Measurements from ENCODE around the gene LNPEP. TPM values are rescaled to one million over a fixed set of nuclear protein-coding genes. Genes with fewer than 3 reads are reported as not detected.
A peak's percentile ranks its signal among the peaks of the same experiment; 100 is the strongest.

The LNPEP gene
- total and polyA plus RNA-seq, 4 donors, result 1.9 to 19.7 (median 9.5) TPM

DNA sequence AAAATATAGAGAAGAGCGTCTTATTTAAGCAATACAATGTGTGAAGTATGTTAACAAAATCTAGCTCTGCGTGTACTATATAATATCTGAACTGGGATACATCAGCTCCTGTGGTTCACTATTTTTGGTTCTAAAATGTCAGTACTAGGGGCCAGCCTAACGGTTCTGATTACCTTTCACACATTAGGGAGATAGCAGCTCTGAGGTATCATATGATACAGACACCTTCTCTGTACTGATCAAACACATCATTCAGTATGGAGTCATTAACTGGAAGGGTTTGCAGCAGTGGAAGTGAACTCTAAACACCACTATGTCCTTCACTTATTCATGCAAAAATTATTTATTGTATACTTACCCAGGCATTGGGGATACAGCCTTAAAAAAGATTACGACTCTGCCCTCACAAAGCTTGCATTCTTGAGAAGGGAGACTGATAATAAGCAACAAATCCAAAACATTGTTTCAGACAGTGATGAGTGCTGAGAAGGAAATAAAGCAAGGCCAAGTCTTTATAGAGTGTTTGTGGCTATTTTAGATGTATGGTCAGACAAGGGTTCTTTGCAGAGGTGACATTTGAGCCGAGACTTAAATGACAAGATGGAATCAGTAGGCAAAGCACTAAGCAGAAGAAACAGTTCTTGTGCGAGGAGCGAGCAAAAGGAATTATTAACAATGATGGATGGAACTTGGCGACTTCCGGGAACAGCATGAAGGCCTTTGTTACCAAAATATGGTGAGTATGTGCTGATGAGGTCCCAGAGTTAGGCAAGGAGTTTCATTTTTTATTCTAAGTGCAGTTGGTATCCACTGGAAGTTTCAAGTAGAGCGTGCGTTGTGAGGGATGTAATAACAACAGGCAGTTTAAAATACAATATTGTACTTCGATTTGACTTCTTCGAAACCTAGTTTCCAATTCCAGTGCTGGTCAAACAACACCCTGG is 1.8 kb upstream of the LNPEP start:
- H3K27me3 ChIP-seq (ENCODE audit: control insufficient read depth in 4 of 4, insufficient read depth in 4 of 4, low read length in 3 of 4), result no peaks in the 10 kb centered on the region
- no peaks in the 10 kb centered on the region for H3K36me3 ChIP-seq (ENCODE audit: control insufficient read depth in 4 of 4, insufficient read depth in 3 of 4, low read depth in 1 of 4, low read length in 3 of 4)
- peaks cover 0 to 30% (median 21%) of the 10 kb centered on the region in 4 donors for H3K4me1 ChIP-seq (ENCODE audit: control insufficient read depth in 4 of 4, insufficient read depth in 4 of 4, low read length in 3 of 4)
- WGBS, result 22% methylated on average over 13 of the region's 13 CpGs
- no peaks in the 10 kb centered on the region for H3K9me3 ChIP-seq (ENCODE audit: control insufficient read depth in 4 of 4, low read length in 3 of 4)
- peak overlapping the region; percentile 91 to 96 for H3K27ac ChIP-seq (ENCODE audit: low read depth in 1 of 2, low read length in 2 of 2)
- H3K9ac ChIP-seq (ENCODE audit: low read depth in 1 of 2, low read length in 2 of 2), result peak overlapping the region; percentile 31 to 84
- H3K4me3 ChIP-seq (ENCODE audit: low read depth in 1 of 3, low read length in 3 of 3), result peak overlapping the region; percentile 73 to 94 (median 88)
- peak; percentile 37 for DNase-seq (ENCODE audit: low spot score)
- TF ChIP-seq EGR1 (IDR thresholded peaks at IDR 0.05; ENCODE audit: low read depth in 2 of 2) (peak in 1 of 2 donors; percentile 3), HNF4G (IDR thresholded peaks at IDR 0.05) (no peak), TAF1 (conservative IDR thresholded peaks at IDR 0.05) (no peak), NR2F2 (IDR thresholded peaks at IDR 0.05) (no peak)
- TF ChIP-seq, protein P1, sequence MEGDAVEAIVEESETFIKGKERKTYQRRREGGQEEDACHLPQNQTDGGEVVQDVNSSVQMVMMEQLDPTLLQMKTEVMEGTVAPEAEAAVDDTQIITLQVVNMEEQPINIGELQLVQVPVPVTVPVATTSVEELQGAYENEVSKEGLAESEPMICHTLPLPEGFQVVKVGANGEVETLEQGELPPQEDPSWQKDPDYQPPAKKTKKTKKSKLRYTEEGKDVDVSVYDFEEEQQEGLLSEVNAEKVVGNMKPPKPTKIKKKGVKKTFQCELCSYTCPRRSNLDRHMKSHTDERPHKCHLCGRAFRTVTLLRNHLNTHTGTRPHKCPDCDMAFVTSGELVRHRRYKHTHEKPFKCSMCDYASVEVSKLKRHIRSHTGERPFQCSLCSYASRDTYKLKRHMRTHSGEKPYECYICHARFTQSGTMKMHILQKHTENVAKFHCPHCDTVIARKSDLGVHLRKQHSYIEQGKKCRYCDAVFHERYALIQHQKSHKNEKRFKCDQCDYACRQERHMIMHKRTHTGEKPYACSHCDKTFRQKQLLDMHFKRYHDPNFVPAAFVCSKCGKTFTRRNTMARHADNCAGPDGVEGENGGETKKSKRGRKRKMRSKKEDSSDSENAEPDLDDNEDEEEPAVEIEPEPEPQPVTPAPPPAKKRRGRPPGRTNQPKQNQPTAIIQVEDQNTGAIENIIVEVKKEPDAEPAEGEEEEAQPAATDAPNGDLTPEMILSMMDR (IDR thresholded peaks at IDR 0.05; ENCODE audit: low read depth, low read length, missing input control), result no peak
- TF ChIP-seq, protein P2, sequence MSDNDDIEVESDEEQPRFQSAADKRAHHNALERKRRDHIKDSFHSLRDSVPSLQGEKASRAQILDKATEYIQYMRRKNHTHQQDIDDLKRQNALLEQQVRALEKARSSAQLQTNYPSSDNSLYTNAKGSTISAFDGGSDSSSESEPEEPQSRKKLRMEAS (IDR thresholded peaks at IDR 0.05), result no peak
- TF ChIP-seq, protein P3, sequence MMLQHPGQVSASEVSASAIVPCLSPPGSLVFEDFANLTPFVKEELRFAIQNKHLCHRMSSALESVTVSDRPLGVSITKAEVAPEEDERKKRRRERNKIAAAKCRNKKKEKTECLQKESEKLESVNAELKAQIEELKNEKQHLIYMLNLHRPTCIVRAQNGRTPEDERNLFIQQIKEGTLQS (IDR thresholded peaks at IDR 0.05), result no peak

DNA sequence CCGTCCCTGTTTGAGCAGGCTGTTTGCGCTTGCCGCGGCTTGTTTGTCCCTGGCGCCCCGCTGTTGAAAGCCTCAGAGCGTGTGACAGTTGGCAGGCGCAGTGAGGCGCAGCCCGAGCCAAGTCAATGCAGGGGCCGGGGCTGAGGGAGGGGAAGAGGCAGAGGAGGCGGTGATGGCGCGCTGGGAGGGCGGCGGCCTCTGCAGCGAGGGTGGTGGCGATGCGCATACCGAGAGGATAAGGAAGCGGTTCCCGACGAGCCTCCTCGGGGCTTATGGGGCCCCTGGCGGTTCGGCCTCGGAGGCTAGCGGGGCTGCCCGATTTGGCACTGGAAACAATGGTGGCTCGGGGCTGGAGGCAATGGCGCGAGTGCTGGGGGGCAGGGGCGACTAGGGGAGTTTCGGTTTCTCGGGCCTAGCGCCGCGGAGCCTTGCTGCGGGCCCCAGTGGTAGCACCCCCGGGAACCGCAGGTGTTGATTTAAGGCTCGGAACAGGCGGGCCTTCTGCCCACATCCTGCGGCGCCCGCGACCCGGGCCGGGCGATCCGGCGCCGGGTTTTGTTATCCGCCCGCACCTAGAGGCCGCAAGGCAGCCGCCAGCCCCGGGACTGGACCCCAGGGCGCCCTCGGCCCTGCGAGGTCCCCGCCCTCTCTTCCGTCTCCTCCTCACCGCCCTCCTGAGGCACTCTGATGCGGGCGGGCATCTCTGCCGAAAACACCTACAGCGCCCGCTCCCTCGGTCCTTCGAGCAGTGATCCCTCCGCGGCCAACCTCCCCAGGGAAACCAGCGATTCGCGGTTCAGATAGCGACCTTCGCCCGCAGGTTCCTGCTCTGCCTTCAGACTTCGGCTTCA is 947 bp upstream of the LNPEP start:
- peak overlapping the region; percentile 73 to 94 (median 88) for H3K4me3 ChIP-seq (ENCODE audit: low read depth in 1 of 3, low read length in 3 of 3)
- H3K4me1 ChIP-seq (ENCODE audit: control insufficient read depth in 4 of 4, insufficient read depth in 4 of 4, low read length in 3 of 4), result peaks cover 0 to 30% (median 21%) of the 10 kb centered on the region in 4 donors
- H3K27me3 ChIP-seq (ENCODE audit: control insufficient read depth in 4 of 4, insufficient read depth in 4 of 4, low read length in 3 of 4), result no peaks in the 10 kb centered on the region
- peak; percentile 93 for DNase-seq (ENCODE audit: low spot score)
- no peaks in the 10 kb centered on the region for H3K36me3 ChIP-seq (ENCODE audit: control insufficient read depth in 4 of 4, insufficient read depth in 3 of 4, low read depth in 1 of 4, low read length in 3 of 4)
- H3K9me3 ChIP-seq (ENCODE audit: control insufficient read depth in 4 of 4, low read length in 3 of 4), result no peaks in the 10 kb centered on the region
- H3K27ac ChIP-seq (ENCODE audit: low read depth in 1 of 2, low read length in 2 of 2), result peak overlapping the region; percentile 91 to 96
- WGBS, result under 1% methylated on average over 80 of the region's 80 CpGs
- peak overlapping the region; percentile 31 to 72 for H3K9ac ChIP-seq (ENCODE audit: low read depth in 1 of 2, low read length in 2 of 2)
- TF ChIP-seq HNF4A (conservative IDR thresholded peaks at IDR 0.05) (peak; percentile 57 to 67), RXRA (IDR thresholded peaks at IDR 0.05) (peak; percentile 17 to 54), TAF1 (conservative IDR thresholded peaks at IDR 0.05) (peak; percentile 28), FOXA2 (IDR thresholded peaks at IDR 0.05) (peak; percentile 55), NR2F2 (IDR thresholded peaks at IDR 0.05) (no peak), YY1 (IDR thresholded peaks at IDR 0.05) (peak; percentile 93), FOXA1 (IDR thresholded peaks at IDR 0.05) (peak; percentile 40), HNF4G (IDR thresholded peaks at IDR 0.05) (no peak), RAD21 (IDR thresholded peaks at IDR 0.05) (peak; percentile 45 to 60), GABPA (IDR thresholded peaks at IDR 0.05 in 1 of 2, conservative IDR thresholded peaks at IDR 0.05 in 1 of 2) (peak in 1 of 2 donors; percentile 64), EGR1 (IDR thresholded peaks at IDR 0.05; ENCODE audit: low read depth in 2 of 2) (no peak), JUND (IDR thresholded peaks at IDR 0.05) (no peak)
- TF ChIP-seq, protein P2 (IDR thresholded peaks at IDR 0.05), result no peak
- TF ChIP-seq, protein P4, sequence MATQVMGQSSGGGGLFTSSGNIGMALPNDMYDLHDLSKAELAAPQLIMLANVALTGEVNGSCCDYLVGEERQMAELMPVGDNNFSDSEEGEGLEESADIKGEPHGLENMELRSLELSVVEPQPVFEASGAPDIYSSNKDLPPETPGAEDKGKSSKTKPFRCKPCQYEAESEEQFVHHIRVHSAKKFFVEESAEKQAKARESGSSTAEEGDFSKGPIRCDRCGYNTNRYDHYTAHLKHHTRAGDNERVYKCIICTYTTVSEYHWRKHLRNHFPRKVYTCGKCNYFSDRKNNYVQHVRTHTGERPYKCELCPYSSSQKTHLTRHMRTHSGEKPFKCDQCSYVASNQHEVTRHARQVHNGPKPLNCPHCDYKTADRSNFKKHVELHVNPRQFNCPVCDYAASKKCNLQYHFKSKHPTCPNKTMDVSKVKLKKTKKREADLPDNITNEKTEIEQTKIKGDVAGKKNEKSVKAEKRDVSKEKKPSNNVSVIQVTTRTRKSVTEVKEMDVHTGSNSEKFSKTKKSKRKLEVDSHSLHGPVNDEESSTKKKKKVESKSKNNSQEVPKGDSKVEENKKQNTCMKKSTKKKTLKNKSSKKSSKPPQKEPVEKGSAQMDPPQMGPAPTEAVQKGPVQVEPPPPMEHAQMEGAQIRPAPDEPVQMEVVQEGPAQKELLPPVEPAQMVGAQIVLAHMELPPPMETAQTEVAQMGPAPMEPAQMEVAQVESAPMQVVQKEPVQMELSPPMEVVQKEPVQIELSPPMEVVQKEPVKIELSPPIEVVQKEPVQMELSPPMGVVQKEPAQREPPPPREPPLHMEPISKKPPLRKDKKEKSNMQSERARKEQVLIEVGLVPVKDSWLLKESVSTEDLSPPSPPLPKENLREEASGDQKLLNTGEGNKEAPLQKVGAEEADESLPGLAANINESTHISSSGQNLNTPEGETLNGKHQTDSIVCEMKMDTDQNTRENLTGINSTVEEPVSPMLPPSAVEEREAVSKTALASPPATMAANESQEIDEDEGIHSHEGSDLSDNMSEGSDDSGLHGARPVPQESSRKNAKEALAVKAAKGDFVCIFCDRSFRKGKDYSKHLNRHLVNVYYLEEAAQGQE (IDR thresholded peaks at IDR 0.05), result no peak
- TF ChIP-seq, protein P5, sequence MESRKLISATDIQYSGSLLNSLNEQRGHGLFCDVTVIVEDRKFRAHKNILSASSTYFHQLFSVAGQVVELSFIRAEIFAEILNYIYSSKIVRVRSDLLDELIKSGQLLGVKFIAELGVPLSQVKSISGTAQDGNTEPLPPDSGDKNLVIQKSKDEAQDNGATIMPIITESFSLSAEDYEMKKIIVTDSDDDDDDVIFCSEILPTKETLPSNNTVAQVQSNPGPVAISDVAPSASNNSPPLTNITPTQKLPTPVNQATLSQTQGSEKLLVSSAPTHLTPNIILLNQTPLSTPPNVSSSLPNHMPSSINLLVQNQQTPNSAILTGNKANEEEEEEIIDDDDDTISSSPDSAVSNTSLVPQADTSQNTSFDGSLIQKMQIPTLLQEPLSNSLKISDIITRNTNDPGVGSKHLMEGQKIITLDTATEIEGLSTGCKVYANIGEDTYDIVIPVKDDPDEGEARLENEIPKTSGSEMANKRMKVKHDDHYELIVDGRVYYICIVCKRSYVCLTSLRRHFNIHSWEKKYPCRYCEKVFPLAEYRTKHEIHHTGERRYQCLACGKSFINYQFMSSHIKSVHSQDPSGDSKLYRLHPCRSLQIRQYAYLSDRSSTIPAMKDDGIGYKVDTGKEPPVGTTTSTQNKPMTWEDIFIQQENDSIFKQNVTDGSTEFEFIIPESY (IDR thresholded peaks at IDR 0.05), result peak; percentile 14
- TF ChIP-seq, protein P3 (IDR thresholded peaks at IDR 0.05), result peak; percentile 18

Data from liver (tissue), 9 donors.